TTC549 (cell line): ENCODE data around the gene PDF.

Source experiments
- FAIRE-seq: peaks from 2 replicates; lab custom pipeline; 2012; peaks lifted over from hg19 to GRCh38; lab: Jason Lieb, UNC

Gene PDF

GRCh38 chr16:69339289-69340094, 9.1 kb upstream of the PDF start, which contains the start of the genes COG8 and NIP7:
Gene COG8, minus strand, starts transcription at chr16:69339564. Its CDS starts 12 bp downstream, at chr16:69339552.
Gene NIP7, plus strand, starts transcription at chr16:69339772. Its CDS starts 58 bp downstream, at chr16:69339830.
- peak; percentile 90 for FAIRE-seq

- FAIRE-seq: no peak
These were observed 8.3 kb upstream of the PDF start for GRCh38 chr16:69338557-69339288.

- FAIRE-seq: no peak
These were observed 4.3 kb upstream of the PDF start for GRCh38 chr16:69334696-69335095.

GRCh38 chr16:69329369-69330285, 761 bp downstream of the PDF start:
- no peak for FAIRE-seq

- no peak for FAIRE-seq
These were observed 1.5 kb downstream of the PDF start for GRCh38 chr16:69328854-69329316.

- FAIRE-seq: no peak
These were observed 2.6 kb downstream of the PDF start for GRCh38 chr16:69327585-69328310.

GRCh38 chr16:69326172-69326873, 4.1 kb downstream of the PDF start:
- no peak for FAIRE-seq

- FAIRE-seq: no peak
These were observed 4.6 kb downstream of the PDF start for GRCh38 chr16:69325784-69326171.

GRCh38 chr16:69324585-69325253, 5.7 kb downstream of the PDF start:
- no peak for FAIRE-seq

GRCh38 chr16:69324013-69324531, 6.3 kb downstream of the PDF start:
- no peak for FAIRE-seq

GRCh38 chr16:69323415-69323814, 7.0 kb downstream of the PDF start:
- no peak for FAIRE-seq

- FAIRE-seq: no peak
These were observed 8.0 kb downstream of the PDF start for GRCh38 chr16:69322343-69322742.

GRCh38 chr16:69321080-69321479, 9.3 kb downstream of the PDF start:
- FAIRE-seq: no peak

- FAIRE-seq: no peak
These were observed 9.7 kb downstream of the PDF start for GRCh38 chr16:69320740-69321073.

GRCh38 chr16:69319826-69320739, 10.3 kb downstream of the PDF start:
- no peak for FAIRE-seq

GRCh38 chr16:69319381-69319780, 11.0 kb downstream of the PDF start:
- no peak for FAIRE-seq

GRCh38 chr16:69318911-69319289, 11.5 kb downstream of the PDF start:
- no peak for FAIRE-seq

- no peak for FAIRE-seq
These were observed 12.0 kb downstream of the PDF start for GRCh38 chr16:69318177-69318910.
